Karpas-422 (cell line): ENCODE results near the gene CELF2. TPM values are rescaled to one million over a fixed set of nuclear protein-coding genes. Genes with fewer than 3 reads are reported as not detected.

Source experiments
- DNase-seq: peaks from one replicate; pipeline ENCODE4 v3.0.0-alpha.2; 2015
- H2AFZ ChIP-seq: fragments of 200-600 bp; sonication (generic); 2 replicates; pipeline ENCODE4 v1.6.1; 2014; ENCODE audit warnings: antibody characterized with exemption, low read length, mixed read lengths
- H3K27ac ChIP-seq: fragments of 200-600 bp; sonication (generic); 2 replicates; pipeline ENCODE4 v1.5.1; 2014; ENCODE audit warnings: mild to moderate bottlenecking, low read length, moderate library complexity
- H3K27me3 ChIP-seq: fragments of 200-600 bp; sonication (generic); 2 replicates; pipeline ENCODE4 v1.6.1; 2014; ENCODE audit warnings: low read length, mixed read lengths
- H3K36me3 ChIP-seq: fragments of 200-600 bp; sonication (generic); 2 replicates; pipeline ENCODE4 v1.6.1; 2014; ENCODE audit warnings: low read length, mixed read lengths; ENCODE audit not compliant: insufficient read depth
- H3K4me1 ChIP-seq: fragments of 200-600 bp; sonication (generic); 2 replicates; pipeline ENCODE4 v1.6.1; 2014; ENCODE audit warnings: mild to moderate bottlenecking, low read length, mixed read lengths
- H3K4me2 ChIP-seq: fragments of 200-600 bp; sonication (generic); 2 replicates; pipeline ENCODE4 v1.6.1; 2014; ENCODE audit warnings: low read length, low read depth, mild to moderate bottlenecking; ENCODE audit not compliant: poor library complexity, severe bottlenecking
- H3K4me3 ChIP-seq: fragments of 200-600 bp; sonication (generic); 2 replicates; pipeline ENCODE4 v1.5.1; 2014; ENCODE audit warnings: mild to moderate bottlenecking, antibody characterized with exemption, low read length, mixed read lengths
- H3K79me2 ChIP-seq: fragments of 200-600 bp; sonication (generic); 2 replicates; pipeline ENCODE4 v1.6.1; 2014; ENCODE audit warnings: mild to moderate bottlenecking, low read length, mixed read lengths
- H3K9ac ChIP-seq: fragments of 200-600 bp; sonication (generic); 2 replicates; pipeline ENCODE4 v1.6.0; 2014; ENCODE audit warnings: low read length
- H3K9me2 ChIP-seq: fragments of 200-600 bp; sonication (generic), shearing (Covaris generic); replicated peaks from 2 replicates; pipeline ENCODE4 v1.6.0; 2014; ENCODE audit warnings: mild to moderate bottlenecking, low read length, moderate library complexity; ENCODE audit not compliant: insufficient read depth
- H3K9me3 ChIP-seq: fragments of 300-700, 200-600 bp; sonication (generic); 2 replicates; pipeline ENCODE4 v1.6.1; 2014; ENCODE audit warnings: low read length, mixed read lengths
- H4K20me1 ChIP-seq: fragments of 200-600 bp; sonication (generic); 2 replicates; pipeline ENCODE4 v1.6.1; 2014; ENCODE audit warnings: mild to moderate bottlenecking, antibody characterized with exemption, low read length, low read depth; ENCODE audit not compliant: insufficient read depth
- total RNA-seq: library from RNA; depleted of rRNA; stranded (reverse); fragments of >200 nt; shearing (Covaris generic); gene quantifications from 2 replicates; pipeline ENCODE4 v1.2.3, GENCODE V29; 2014; ENCODE audit warnings: low replicate concordance

CELF2 gene
- total RNA-seq, 1 experiment from 2014 or later: 2.3 TPM

- Histone ChIP-seq H3K27ac (no peak overlapping the region), H3K27me3 (no peaks in the 10 kb centered on the region), H3K4me3 (no peak overlapping the region), H3K4me1 (no peaks in the 10 kb centered on the region), H2AFZ (no peak overlapping the region), H3K36me3 (no peaks in the 10 kb centered on the region), H3K9me2 (no peaks in the 10 kb centered on the region), H3K79me2 (no peaks in the 10 kb centered on the region), H3K4me2 (no peak overlapping the region), H3K9me3 (no peaks in the 10 kb centered on the region), H4K20me1 (no peaks in the 10 kb centered on the region), H3K9ac (no peak overlapping the region)
- no peak for DNase-seq
Measured at GRCh38 chr10:11153245-11153644, 135.6 kb downstream of the CELF2 start.

- Histone ChIP-seq H3K9ac (no peak overlapping the region), H4K20me1 (no peaks in the 10 kb centered on the region), H3K9me2 (no peaks in the 10 kb centered on the region), H3K27ac (no peak overlapping the region), H3K79me2 (no peaks in the 10 kb centered on the region), H3K9me3 (no peaks in the 10 kb centered on the region), H3K4me2 (no peak overlapping the region), H2AFZ (no peak overlapping the region), H3K4me3 (no peak overlapping the region), H3K4me1 (no peaks in the 10 kb centered on the region), H3K27me3 (no peaks in the 10 kb centered on the region), H3K36me3 (no peaks in the 10 kb centered on the region)
- DNase-seq: no peak
Measured at GRCh38 chr10:11153766-11154165, 136.1 kb downstream of the CELF2 start.

DNA sequence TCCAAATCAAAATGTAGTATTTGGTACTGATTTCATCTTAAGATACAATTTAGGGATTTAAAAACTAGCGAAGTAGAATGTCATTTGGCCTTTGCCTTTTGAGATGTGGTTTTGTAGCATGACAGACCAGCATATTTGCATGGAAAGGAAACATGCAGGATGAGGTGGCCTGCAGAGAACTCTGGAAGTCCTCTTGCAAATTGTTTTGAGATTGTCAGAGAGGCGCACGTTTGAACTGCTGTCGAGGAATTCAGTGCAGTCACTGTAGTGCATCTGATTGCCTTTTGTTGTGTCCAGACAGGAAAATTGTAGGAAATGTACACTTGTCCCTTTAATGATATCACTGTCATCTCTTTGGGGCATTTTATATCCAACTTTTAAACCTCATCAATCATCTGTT lies 136.7 kb downstream of the CELF2 start:
- no peak for DNase-seq
- Histone ChIP-seq H3K79me2 (no peaks in the 10 kb centered on the region), H3K9me2 (no peaks in the 10 kb centered on the region), H2AFZ (no peak overlapping the region), H4K20me1 (no peaks in the 10 kb centered on the region), H3K4me3 (no peak overlapping the region), H3K4me2 (no peak overlapping the region), H3K27ac (no peak overlapping the region), H3K27me3 (no peaks in the 10 kb centered on the region), H3K4me1 (no peaks in the 10 kb centered on the region), H3K36me3 (no peaks in the 10 kb centered on the region), H3K9me3 (no peaks in the 10 kb centered on the region), H3K9ac (no peak overlapping the region)

GRCh38 chr10:11154849-11155498 lies 137.3 kb downstream of the CELF2 start:
- H3K27me3 ChIP-seq: no peaks in the 10 kb centered on the region
- H3K9me2 ChIP-seq: no peaks in the 10 kb centered on the region
- no peaks in the 10 kb centered on the region for H3K36me3 ChIP-seq
- no peaks in the 10 kb centered on the region for H3K79me2 ChIP-seq
- H3K4me1 ChIP-seq: no peaks in the 10 kb centered on the region
- no peak overlapping the region for H3K4me2 ChIP-seq
- H3K9ac ChIP-seq: no peak overlapping the region
- no peak for DNase-seq
- no peak overlapping the region for H2AFZ ChIP-seq
- no peak overlapping the region for H3K4me3 ChIP-seq
- no peaks in the 10 kb centered on the region for H4K20me1 ChIP-seq
- no peaks in the 10 kb centered on the region for H3K9me3 ChIP-seq
- no peak overlapping the region for H3K27ac ChIP-seq

GRCh38 chr10:11156480-11156879 lies 138.8 kb downstream of the CELF2 start:
- Histone ChIP-seq H3K9me2 (no peaks in the 10 kb centered on the region), H3K4me1 (no peaks in the 10 kb centered on the region), H3K4me2 (no peak overlapping the region), H3K27me3 (no peaks in the 10 kb centered on the region), H3K27ac (no peak overlapping the region), H2AFZ (no peak overlapping the region), H3K79me2 (no peaks in the 10 kb centered on the region), H4K20me1 (no peaks in the 10 kb centered on the region), H3K36me3 (no peaks in the 10 kb centered on the region), H3K4me3 (no peak overlapping the region), H3K9me3 (no peaks in the 10 kb centered on the region), H3K9ac (no peak overlapping the region)
- DNase-seq: no peak

- no peaks in the 10 kb centered on the region for H4K20me1 ChIP-seq
- no peaks in the 10 kb centered on the region for H3K9me3 ChIP-seq
- H3K4me2 ChIP-seq: no peak overlapping the region
- H3K9ac ChIP-seq: no peak overlapping the region
- no peak overlapping the region for H3K27ac ChIP-seq
- H2AFZ ChIP-seq: no peak overlapping the region
- no peak for DNase-seq
- H3K36me3 ChIP-seq: no peaks in the 10 kb centered on the region
- no peaks in the 10 kb centered on the region for H3K79me2 ChIP-seq
- no peak overlapping the region for H3K4me3 ChIP-seq
- H3K4me1 ChIP-seq: no peaks in the 10 kb centered on the region
- H3K27me3 ChIP-seq: no peaks in the 10 kb centered on the region
- H3K9me2 ChIP-seq: no peaks in the 10 kb centered on the region
Measured at GRCh38 chr10:11157292-11158076, 139.8 kb downstream of the CELF2 start.

- Histone ChIP-seq H3K27ac (no peak overlapping the region), H3K4me1 (peaks cover 4% of the 10 kb centered on the region), H3K36me3 (no peaks in the 10 kb centered on the region), H3K4me3 (no peak overlapping the region), H4K20me1 (no peaks in the 10 kb centered on the region), H3K79me2 (no peaks in the 10 kb centered on the region), H3K9me3 (no peaks in the 10 kb centered on the region), H3K4me2 (no peak overlapping the region), H3K27me3 (no peaks in the 10 kb centered on the region), H2AFZ (no peak overlapping the region), H3K9ac (no peak overlapping the region), H3K9me2 (no peaks in the 10 kb centered on the region)
- DNase-seq: no peak
Measured at GRCh38 chr10:11158080-11158479, 140.4 kb downstream of the CELF2 start.

GRCh38 chr10:11159543-11160215 lies 142.0 kb downstream of the CELF2 start:
- Histone ChIP-seq H3K4me1 (peaks cover 20% of the 10 kb centered on the region), H3K4me3 (no peak overlapping the region), H3K36me3 (no peaks in the 10 kb centered on the region), H3K4me2 (no peak overlapping the region), H3K9me3 (no peaks in the 10 kb centered on the region), H3K27ac (no peak overlapping the region), H4K20me1 (no peaks in the 10 kb centered on the region), H3K9me2 (no peaks in the 10 kb centered on the region), H3K79me2 (no peaks in the 10 kb centered on the region), H3K9ac (no peak overlapping the region), H3K27me3 (no peaks in the 10 kb centered on the region), H2AFZ (no peak overlapping the region)
- DNase-seq: no peak
